HL-60/S4 (cell line): ENCODE results near the gene C19orf12.

Experiments
- in situ Hi-C: fragments of 300-500 bp; cut with MboI; formaldehyde crosslinking; loops from 2 replicates; pipeline ENCODE4 v1.14.3; 2022; ENCODE audit warnings: low sequenced_read_pairs

C19orf12 gene

DNA sequence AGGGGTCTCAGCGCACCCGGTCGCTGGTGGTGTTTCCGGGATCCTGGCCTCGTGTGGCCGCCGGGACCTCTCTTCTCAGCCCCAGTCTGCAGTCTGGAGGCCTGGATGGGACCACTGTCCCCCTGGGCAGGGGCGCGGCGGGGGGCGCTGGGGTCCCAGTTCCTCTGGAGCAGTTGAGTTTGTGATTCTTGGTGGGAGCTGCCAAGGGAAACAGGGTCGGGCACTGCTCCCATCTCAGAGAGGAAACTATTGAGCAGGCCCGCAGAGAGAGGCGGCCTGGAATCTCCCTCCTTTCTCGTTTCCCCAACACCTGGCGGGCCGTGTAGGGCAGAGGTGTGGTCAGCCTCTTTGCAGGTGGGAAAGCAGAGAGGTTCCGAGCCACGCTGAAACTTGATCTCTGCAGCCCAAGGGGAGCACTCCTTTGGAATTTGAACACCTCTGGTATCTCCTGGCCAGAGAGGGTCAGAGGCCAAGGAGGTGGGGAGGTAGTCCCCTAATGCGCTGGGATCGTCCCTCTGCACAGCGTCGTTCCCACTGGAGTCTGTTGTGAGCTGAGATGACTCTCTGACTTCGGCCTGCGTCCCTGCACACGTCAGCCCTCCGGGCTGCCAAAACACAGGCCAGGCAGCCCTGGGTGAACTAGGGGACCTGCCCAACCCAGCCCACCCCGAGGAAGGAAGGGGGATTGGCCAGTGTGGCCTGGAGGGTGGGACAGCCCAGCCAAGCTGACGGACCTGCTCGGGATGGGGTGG is 49.1 kb downstream of the C19orf12 start:
- in situ Hi-C loops = no loop called here

DNA sequence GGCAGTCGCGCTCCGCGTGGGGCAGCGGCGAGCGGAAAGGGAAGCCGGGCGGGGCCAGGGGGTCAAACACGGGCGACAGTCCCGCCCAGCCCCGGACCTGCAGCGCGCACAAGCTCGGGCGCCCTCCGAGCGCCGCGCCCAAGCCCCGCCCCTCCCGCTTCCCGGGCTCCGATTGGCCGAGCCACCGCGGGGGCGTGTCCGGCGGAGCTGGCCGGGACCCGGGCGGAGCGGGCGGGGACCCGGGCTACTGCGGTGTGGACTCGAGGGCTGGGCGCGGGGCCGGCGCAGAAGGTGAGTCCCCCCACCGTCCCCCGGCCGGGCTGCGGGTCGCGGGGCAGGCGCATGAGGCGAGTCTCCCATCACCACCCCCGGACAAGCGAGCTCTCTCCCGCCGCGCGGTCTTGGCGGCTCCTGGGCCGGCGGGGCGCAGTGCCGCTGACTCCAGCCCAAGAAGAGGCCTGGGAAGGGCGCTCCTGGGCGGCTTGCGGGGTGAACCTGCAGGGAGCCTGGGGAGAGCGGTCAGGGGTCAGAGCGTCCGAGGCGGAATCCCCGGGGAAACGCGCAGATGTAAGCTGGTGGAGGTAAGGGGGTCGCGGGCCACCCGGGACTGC is 49.7 kb downstream of the C19orf12 start, which contains the start of gene PLEKHF1:
PLEKHF1 (plus strand) TSS at position 247 of the 611 bp plus-strand sequence. CDS start 8,379 bp downstream, outside the sequence.
- in situ Hi-C loops = no loop called here

DNA sequence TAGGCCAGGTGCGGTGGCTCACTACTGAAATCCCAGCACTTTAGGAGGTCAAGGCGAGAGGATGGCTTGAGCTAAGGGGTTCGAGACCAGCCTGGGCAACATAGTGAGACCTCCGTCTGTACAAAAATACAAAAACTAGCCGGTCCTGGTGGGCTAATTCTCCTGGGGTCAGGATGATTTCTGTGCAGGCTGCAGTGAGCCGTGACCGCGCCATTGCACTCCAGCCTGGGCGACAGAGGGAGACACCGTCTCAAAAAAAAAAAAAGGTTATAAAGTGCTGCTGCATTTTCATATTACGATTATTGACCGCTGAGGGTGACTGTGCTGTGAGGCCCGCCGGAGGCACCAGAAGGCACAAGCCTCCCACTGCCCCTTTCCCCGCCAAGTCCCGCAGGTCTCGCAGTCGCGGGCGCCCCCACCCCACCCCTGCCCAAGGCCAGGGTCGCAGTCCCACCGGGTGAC is 50.3 kb downstream of the C19orf12 start:
- in situ Hi-C loops = no loop called here

DNA sequence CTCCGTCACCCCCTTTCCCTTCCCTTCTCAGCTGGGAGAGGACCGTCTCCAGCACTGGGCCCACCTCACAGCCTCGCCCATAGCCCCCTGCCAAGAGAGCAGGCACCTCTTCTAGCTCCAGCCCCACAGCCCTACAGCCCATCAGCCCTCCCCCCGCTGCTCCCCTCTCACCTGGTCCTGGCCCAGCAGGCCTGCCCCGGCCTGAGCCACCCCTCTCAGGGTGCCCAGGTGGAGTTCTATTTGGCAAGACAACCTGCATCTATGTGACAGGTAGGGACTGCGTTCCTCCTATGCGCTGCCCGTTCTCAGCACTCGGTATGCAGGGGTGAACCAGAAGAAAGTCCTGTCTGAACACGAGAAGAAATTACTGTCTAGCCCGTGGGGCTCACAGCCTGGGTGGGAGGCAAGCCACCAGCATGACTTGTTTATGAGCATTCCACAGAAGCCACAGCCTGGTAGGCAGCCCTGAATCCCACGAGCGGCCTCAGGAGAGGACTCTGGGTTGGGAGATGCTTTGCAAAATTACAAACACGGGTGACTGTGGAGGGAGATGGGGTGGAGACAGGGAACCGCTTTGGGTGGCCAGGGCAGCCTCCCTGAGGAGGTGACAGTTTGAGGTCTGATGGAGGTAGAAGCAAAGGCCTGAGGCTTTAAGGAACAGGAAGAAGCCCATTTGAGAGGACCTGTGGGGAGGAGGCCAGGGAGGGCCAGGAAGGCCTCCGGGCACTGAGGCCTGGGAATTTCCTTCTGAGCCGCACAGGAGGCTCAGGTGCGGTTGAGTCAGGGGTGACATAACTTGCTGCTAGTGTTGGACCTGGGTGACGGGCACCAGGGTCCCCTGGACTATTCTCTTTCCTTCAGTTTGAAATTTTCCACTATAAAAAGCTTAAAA is 51.0 kb downstream of the C19orf12 start:
- in situ Hi-C loops = no loop called here

DNA sequence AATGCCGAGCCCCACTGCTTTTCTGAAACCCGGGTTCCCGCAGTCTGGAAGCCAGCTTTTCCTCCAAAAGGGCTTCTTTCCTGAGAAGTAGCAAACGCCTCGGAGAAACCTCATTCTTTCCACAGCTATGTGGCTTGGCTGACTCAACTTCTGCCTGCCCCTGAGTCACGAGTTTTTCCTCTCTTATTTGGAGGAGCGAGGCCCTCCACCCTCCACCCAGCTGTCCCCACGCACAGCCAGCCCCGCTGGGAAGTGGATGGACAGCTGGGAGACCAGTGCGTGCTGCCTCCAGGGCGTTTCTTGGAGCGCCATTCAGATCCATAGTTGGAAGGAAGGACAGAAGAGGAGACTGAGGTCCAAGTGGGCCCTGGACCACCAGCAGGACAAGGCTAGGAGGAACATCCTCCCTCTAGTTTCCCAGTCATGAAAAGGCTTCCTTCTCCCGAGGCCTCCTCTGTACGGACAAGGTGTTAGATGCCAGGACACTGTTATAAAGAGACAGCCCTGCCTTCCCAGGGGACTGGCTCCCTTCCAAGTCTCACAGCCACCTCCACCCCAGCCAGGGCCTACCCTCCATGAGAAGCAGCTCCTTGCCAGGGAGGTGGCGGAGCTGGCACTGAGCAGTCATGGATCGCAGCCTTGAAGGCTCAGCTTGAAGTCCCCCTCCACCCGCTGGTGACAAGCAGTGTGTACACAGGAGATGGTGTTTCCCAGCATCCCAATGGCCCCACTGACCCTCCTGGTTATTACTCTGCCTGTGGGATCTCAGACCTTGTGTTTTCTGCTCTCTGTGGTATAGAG is 52.3 kb downstream of the C19orf12 start:
- in situ Hi-C loops = no loop called here

DNA sequence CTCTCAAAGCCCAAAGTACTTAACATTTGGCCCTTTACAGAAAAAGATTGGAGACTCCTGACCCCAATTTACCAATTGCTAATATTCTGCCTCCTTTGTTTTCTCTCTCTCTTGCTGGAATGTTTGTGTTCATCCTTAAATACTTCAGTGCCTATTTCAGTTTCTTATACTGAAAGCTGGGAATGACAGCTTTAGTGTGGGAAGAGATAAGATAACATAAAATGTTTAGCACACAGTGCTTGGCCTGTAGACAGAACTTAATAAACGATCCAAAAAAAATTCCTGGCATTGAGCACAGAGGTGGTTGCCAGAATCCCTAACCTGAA is 52.8 kb downstream of the C19orf12 start:
- in situ Hi-C loops = no loop called here

DNA sequence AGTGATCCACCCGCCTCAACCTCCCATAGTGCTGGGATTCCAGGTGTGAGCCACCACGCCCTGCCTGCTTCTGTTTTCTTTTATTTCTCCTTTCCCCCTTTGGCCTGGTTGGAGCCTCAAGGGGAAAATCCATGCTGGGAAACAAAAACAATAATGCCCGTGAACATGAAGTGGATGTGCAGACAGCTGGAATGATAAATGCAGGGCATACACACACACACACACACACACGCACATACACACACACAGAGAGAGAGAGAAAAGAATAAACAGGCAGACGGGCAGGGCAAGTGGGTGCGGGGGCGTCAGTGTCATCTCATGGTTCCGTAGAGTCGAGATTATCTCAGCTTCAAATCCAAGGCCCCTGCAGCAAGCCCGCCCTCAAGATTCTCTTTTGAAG is 54.2 kb downstream of the C19orf12 start:
- in situ Hi-C loops = no loop called here

DNA sequence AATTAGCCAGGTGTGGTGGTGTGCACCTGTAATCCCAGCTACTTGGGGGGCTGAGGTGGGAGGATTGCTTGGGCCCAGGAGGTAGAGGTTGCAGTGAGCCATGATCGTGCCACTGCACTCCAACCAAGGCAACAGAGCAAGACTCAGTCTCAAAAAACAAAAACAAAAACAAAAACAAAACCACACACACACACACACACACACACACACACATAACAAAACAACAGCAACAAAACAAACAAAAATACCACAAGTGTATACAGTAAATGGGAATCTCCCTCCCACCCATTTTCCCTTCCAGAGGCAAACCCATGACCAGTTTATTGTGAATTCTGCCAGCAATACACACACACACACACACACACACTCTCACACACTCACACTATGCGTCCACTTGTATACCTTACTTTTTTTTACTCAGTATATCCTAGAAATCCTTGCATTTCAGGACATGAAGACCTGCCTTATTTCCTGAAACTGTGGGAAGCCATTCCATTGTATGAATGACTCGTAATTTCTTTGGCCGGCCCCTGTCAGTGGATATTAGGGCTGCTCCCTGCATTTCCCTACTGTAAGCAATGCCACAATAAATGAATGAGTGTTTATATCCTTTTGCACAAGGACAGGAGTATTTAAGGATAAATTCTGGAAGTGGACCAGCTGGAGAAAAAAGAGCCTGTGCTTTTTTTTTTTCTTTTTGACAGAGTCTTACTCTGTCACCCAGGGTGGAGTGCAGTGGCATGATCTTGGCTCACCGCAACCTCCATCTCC is 56.7 kb downstream of the C19orf12 start:
- in situ Hi-C loops = no loop called here

DNA sequence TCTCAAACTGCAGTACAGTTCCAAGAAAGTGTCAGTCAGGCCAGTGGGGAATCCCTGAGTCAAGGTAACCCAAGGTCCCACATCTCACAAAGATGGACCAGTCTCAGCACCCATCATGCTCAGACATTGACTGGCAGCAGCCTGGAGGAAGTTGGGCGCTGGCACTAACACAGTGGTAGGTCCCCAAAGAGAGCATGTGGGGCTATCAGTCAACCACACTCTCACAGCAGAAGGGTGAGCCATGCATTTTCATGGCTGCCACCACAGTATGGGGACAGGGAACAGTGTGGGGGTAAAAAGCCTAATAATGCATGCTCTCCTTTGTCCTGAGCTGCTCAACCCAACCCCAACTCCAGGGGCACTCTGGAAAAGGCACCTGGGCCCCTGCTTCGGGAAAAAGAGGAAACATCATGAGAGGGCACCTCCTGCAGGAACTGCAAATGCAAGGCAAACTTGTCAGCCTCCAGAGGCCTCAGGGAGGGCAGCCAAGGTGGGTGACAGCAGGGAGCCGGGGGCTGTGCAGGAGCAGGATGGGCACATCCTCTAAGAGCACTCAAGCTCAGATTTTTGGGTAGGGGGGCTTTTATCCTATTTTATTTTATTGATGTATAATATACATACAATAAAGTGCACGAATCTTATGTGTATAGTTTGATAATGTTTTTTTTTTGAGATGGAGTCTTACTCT is 59.3 kb downstream of the C19orf12 start:
- in situ Hi-C loops = no loop called here

DNA sequence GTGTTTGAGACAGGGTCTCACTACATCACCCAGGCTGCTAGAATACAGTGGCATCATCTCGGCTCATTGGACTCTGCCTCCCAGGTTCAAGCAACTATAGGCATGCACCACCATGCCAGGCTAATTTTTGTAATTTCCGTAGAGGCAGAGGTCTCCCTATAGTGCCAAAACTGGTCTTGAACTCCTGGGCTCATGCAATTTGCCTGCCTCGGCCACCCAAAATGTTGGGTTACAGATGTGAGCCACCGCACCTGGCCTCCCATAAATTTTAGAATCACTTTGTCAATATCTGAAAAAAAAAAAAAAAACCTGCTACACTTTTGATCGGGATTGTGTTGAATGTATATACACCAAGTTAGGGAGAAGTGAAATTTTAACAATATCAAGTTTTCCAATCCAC is 61.7 kb downstream of the C19orf12 start:
- in situ Hi-C loops = no loop called here

DNA sequence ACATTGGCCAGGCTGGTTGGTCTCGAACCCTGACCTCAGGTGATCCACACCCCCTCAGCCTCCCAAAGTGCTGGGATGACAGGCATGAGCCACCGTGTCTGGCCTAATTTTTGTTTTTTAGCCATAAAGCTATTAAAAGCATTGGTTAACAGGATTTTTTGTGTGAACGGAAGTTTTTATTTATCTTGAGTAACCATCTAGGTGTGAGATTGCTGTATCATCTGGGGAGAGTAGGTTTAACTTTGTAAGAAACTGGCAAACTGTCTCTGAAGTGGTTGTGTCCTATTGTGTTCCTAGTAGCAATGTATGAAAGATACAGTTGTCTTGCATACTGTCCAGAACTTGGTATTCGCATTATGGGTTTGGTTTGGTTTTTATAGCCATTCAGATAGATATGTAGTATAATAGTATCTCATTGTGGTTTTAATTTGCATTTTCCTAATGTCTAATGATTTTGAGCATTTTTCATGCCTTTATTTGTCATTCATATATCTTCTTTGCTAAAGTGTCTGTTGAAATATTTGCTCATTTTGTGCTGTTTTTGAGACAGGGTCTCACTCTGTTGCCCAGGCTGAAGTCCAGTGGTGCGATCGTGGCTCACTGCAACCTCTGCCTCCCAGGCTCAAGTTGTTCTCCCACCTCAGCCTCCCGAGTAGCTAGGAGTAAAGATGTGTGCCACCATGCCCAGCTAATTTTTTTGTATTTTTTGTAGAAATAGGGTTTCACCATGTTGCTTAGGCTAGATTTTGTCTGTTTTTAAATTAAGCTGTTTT is 63.3 kb downstream of the C19orf12 start:
- in situ Hi-C loops = no loop called here

DNA sequence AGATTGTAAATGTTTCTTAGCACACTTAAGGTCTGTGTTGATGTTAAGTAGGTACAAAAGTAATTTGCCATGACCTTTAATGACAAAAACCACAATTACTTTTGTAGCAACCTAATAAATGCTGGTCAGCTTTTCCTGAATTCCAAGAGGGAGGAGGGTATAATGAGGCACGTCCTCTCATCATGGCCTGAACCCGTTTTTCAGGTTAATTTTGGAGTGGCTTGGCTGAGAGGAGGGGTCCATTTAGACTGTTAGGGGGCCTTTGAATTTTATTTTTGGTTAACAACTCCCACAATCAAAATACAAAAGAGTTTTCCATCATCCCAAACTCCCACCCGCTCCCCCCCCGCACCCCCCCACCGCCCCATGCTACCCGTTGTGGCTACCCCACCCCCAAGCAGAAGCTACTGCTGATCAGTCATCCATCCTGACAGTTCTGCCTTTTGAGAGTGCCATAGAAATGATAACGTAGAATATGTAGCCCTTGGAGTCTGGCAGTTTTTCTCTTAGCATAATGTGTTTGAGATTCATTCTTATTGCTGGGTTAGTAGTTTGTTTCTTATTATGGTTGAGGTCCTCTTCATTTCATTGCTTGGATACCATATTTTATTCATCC is 64.2 kb downstream of the C19orf12 start:
- in situ Hi-C loops = no loop called here
